IMR-90 (cell line): ENCODE data around the gene EDN3.

Experiments used
- MXI1 ChIP-seq: IDR thresholded peaks from 2 replicates; pipeline ENCODE4 v1.6.1; 2012; ENCODE audit warnings: low read depth, mild to moderate bottlenecking, low read length, moderate library complexity, borderline replicate concordance
- POLR2A ChIP-seq: IDR thresholded peaks from 2 replicates; pipeline ENCODE4 v1.6.1; 2012; ENCODE audit warnings: mild to moderate bottlenecking, low read depth, low read length
- RAD21 ChIP-seq: IDR thresholded peaks from 2 replicates; pipeline ENCODE4 v1.6.1; 2012; ENCODE audit warnings: low read length, improper control_type of control experiment
- RFX5 ChIP-seq: IDR thresholded peaks from 2 replicates; pipeline ENCODE4 v1.8.0; 2012; ENCODE audit warnings: low read depth, mild to moderate bottlenecking, low read length, moderate library complexity
- SMC3 ChIP-seq: fragments of 150-350 bp; IDR thresholded peaks from 2 replicates; pipeline ENCODE4 v1.6.1; 2016; ENCODE audit warnings: low read depth, mild to moderate bottlenecking, antibody characterized with exemption, low read length, moderate library complexity
- TF ChIP-seq, protein P1 (sequence below): conservative IDR thresholded peaks from 2 replicates; pipeline ENCODE4 v1.5.1; 2012; ENCODE audit warnings: mild to moderate bottlenecking, low read depth, low read length, improper control_type of control experiment
- TF ChIP-seq, protein P2 (sequence below): fragments of 150-350 bp; IDR thresholded peaks from 2 replicates; pipeline ENCODE4 v1.6.1; 2017; ENCODE audit warnings: mild to moderate bottlenecking, antibody characterized with exemption, low read length, low read depth

DNA sequence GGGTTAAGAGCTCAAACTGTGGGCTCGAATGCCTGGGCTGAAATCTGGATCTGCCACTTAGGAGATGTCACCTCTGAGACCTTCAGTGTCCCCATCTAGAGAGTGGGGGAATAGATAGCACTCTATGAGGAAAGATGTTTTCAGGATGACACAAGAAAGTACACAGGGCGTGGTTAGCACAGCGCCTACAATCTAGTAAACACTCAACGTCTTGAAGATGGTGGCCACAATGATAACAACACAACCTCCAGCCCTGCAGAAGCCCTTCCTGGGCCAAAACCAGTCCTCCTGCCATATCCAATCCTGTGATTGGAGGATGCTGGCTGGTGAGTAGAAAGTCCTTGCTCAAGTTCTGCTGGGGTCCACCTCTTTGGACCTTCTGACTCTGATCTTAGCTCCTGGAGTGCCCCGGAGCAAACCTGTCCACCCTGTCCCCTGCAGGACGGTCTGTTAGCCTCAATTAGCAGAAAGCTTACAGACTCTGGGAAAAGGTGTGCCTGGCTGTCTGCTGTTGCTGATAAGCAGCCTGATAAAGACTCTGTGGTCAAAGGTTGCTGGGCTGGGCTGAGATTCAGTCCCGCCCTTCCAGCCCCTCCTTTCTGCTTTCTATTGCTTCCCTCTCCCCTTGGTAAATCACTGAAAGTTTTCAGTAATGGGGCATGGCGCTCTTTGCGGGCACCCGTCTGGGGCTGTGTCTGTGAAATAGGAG is 8.2 kb downstream of the EDN3 start:
- TF ChIP-seq, protein P1, sequence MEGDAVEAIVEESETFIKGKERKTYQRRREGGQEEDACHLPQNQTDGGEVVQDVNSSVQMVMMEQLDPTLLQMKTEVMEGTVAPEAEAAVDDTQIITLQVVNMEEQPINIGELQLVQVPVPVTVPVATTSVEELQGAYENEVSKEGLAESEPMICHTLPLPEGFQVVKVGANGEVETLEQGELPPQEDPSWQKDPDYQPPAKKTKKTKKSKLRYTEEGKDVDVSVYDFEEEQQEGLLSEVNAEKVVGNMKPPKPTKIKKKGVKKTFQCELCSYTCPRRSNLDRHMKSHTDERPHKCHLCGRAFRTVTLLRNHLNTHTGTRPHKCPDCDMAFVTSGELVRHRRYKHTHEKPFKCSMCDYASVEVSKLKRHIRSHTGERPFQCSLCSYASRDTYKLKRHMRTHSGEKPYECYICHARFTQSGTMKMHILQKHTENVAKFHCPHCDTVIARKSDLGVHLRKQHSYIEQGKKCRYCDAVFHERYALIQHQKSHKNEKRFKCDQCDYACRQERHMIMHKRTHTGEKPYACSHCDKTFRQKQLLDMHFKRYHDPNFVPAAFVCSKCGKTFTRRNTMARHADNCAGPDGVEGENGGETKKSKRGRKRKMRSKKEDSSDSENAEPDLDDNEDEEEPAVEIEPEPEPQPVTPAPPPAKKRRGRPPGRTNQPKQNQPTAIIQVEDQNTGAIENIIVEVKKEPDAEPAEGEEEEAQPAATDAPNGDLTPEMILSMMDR, result no peak
- TF ChIP-seq RFX5 (no peak), POLR2A (no peak), MXI1 (no peak), RAD21 (no peak), SMC3 (no peak)
- TF ChIP-seq, protein P2, sequence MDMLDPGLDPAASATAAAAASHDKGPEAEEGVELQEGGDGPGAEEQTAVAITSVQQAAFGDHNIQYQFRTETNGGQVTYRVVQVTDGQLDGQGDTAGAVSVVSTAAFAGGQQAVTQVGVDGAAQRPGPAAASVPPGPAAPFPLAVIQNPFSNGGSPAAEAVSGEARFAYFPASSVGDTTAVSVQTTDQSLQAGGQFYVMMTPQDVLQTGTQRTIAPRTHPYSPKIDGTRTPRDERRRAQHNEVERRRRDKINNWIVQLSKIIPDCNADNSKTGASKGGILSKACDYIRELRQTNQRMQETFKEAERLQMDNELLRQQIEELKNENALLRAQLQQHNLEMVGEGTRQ, result no peak
